ENCODE measurements around the gene GALNT7.

The GALNT7 gene

GRCh38 chr4:173242466-173243250 is 74.0 kb downstream of the GALNT7 start:
- ATAC-seq (ENCODE audit: low read depth) (no peak), DNase-seq (ENCODE audit: low spot score in 2 of 2) (no peak)
- no peaks in the 10 kb centered on the region for H3K27me3 Mint-ChIP-seq
- H3K4me1 Mint-ChIP-seq: peaks cover 34% of the 10 kb centered on the region
- no peaks in the 10 kb centered on the region for H3K9me3 Mint-ChIP-seq
- H3K36me3 Mint-ChIP-seq: no peaks in the 10 kb centered on the region
- no peak overlapping the region for H3K4me3 Mint-ChIP-seq
- H3K27ac Mint-ChIP-seq: peak overlapping the region; percentile 45

- Mint-ChIP-seq H3K27me3 (no peaks in the 10 kb centered on the region), H3K27ac (peak overlapping the region; percentile 20), H3K4me1 (peaks cover 37% of the 10 kb centered on the region), H3K36me3 (peaks cover 3% of the 10 kb centered on the region), H3K9me3 (no peaks in the 10 kb centered on the region), H3K4me3 (no peak overlapping the region)
- no peak for DNase-seq (ENCODE audit: low spot score in 2 of 2)
- no peak for ATAC-seq (ENCODE audit: low read depth)
Observed at GRCh38 chr4:173243321-173243720, 74.7 kb downstream of the GALNT7 start.

GRCh38 chr4:173243917-173244658 is 75.5 kb downstream of the GALNT7 start:
- Mint-ChIP-seq H3K36me3 (peaks cover 3% of the 10 kb centered on the region), H3K4me1 (peaks cover 37% of the 10 kb centered on the region), H3K27me3 (no peaks in the 10 kb centered on the region), H3K4me3 (no peak overlapping the region), H3K27ac (peak overlapping the region; percentile 1), H3K9me3 (no peaks in the 10 kb centered on the region)
- no peak for DNase-seq (ENCODE audit: low spot score in 2 of 2)
- no peak for ATAC-seq (ENCODE audit: low read depth)

- Mint-ChIP-seq H3K4me1 (peaks cover 42% of the 10 kb centered on the region), H3K27me3 (no peaks in the 10 kb centered on the region), H3K9me3 (no peaks in the 10 kb centered on the region), H3K4me3 (no peak overlapping the region), H3K27ac (peak overlapping the region; percentile 18), H3K36me3 (peaks cover 10% of the 10 kb centered on the region)
- no peak for ATAC-seq (ENCODE audit: low read depth)
- DNase-seq (ENCODE audit: low spot score in 2 of 2): no peak
Observed at GRCh38 chr4:173245952-173246351, 77.3 kb downstream of the GALNT7 start.

GRCh38 chr4:173246719-173247118 is 78.1 kb downstream of the GALNT7 start:
- H3K4me3 Mint-ChIP-seq: no peak overlapping the region
- peaks cover 14% of the 10 kb centered on the region for H3K36me3 Mint-ChIP-seq
- H3K4me1 Mint-ChIP-seq: peaks cover 46% of the 10 kb centered on the region
- ATAC-seq (ENCODE audit: low read depth) (peak; percentile 91), DNase-seq (ENCODE audit: low spot score in 2 of 2) (peak in 1 of 2 donors; percentile 4)
- no peaks in the 10 kb centered on the region for H3K9me3 Mint-ChIP-seq
- H3K27ac Mint-ChIP-seq: no peak overlapping the region
- no peaks in the 10 kb centered on the region for H3K27me3 Mint-ChIP-seq

- no peak for ATAC-seq (ENCODE audit: low read depth)
- Mint-ChIP-seq H3K4me1 (peaks cover 46% of the 10 kb centered on the region), H3K27me3 (no peaks in the 10 kb centered on the region), H3K27ac (no peak overlapping the region), H3K4me3 (no peak overlapping the region), H3K36me3 (peaks cover 14% of the 10 kb centered on the region), H3K9me3 (no peaks in the 10 kb centered on the region)
- no peak for DNase-seq (ENCODE audit: low spot score in 2 of 2)
Observed at GRCh38 chr4:173247321-173247720, 78.7 kb downstream of the GALNT7 start.

GRCh38 chr4:173248690-173249089 is 80.1 kb downstream of the GALNT7 start:
- DNase-seq (ENCODE audit: low spot score in 2 of 2) (no peak), ATAC-seq (ENCODE audit: low read depth) (no peak)
- Mint-ChIP-seq H3K27ac (no peak overlapping the region), H3K4me1 (peaks cover 43% of the 10 kb centered on the region), H3K4me3 (no peak overlapping the region), H3K27me3 (no peaks in the 10 kb centered on the region), H3K36me3 (peaks cover 19% of the 10 kb centered on the region), H3K9me3 (no peaks in the 10 kb centered on the region)

- DNase-seq (ENCODE audit: low spot score in 2 of 2) (no peak), ATAC-seq (ENCODE audit: low read depth) (no peak)
- no peaks in the 10 kb centered on the region for H3K9me3 Mint-ChIP-seq
- H3K27ac Mint-ChIP-seq: no peak overlapping the region
- H3K36me3 Mint-ChIP-seq: peaks cover 25% of the 10 kb centered on the region
- no peaks in the 10 kb centered on the region for H3K27me3 Mint-ChIP-seq
- H3K4me1 Mint-ChIP-seq: peaks cover 29% of the 10 kb centered on the region
- H3K4me3 Mint-ChIP-seq: no peak overlapping the region
Observed at GRCh38 chr4:173252024-173252935, 83.7 kb downstream of the GALNT7 start.

- Mint-ChIP-seq H3K27ac (no peak overlapping the region), H3K27me3 (no peaks in the 10 kb centered on the region), H3K4me1 (peaks cover 26% of the 10 kb centered on the region), H3K36me3 (peaks cover 22% of the 10 kb centered on the region), H3K9me3 (no peaks in the 10 kb centered on the region), H3K4me3 (no peak overlapping the region)
- no peak for ATAC-seq (ENCODE audit: low read depth)
- no peak for DNase-seq (ENCODE audit: low spot score in 2 of 2)
Observed at GRCh38 chr4:173253561-173253960, 85.0 kb downstream of the GALNT7 start.

GRCh38 chr4:173254646-173255045 is 86.0 kb downstream of the GALNT7 start:
- Mint-ChIP-seq H3K27ac (no peak overlapping the region), H3K9me3 (no peaks in the 10 kb centered on the region), H3K4me1 (peaks cover 24% of the 10 kb centered on the region), H3K27me3 (no peaks in the 10 kb centered on the region), H3K4me3 (no peak overlapping the region), H3K36me3 (peaks cover 20% of the 10 kb centered on the region)
- DNase-seq (ENCODE audit: low spot score in 2 of 2): no peak
- ATAC-seq (ENCODE audit: low read depth): no peak

GRCh38 chr4:173256825-173257224 is 88.2 kb downstream of the GALNT7 start:
- Mint-ChIP-seq H3K27ac (peak overlapping the region; percentile 12), H3K27me3 (no peaks in the 10 kb centered on the region), H3K36me3 (peaks cover 11% of the 10 kb centered on the region), H3K9me3 (no peaks in the 10 kb centered on the region), H3K4me3 (no peak overlapping the region), H3K4me1 (peaks cover 15% of the 10 kb centered on the region)
- DNase-seq (ENCODE audit: low spot score in 2 of 2) (no peak), ATAC-seq (ENCODE audit: low read depth) (no peak)

GRCh38 chr4:173257732-173258717 is 89.4 kb downstream of the GALNT7 start:
- Mint-ChIP-seq H3K27me3 (no peaks in the 10 kb centered on the region), H3K36me3 (peaks cover 10% of the 10 kb centered on the region), H3K27ac (no peak overlapping the region), H3K9me3 (no peaks in the 10 kb centered on the region), H3K4me1 (peaks cover 15% of the 10 kb centered on the region), H3K4me3 (no peak overlapping the region)
- ATAC-seq (ENCODE audit: low read depth): peak; percentile 77
- DNase-seq (ENCODE audit: low spot score in 2 of 2): peak; percentile 34

GRCh38 chr4:173258866-173259265 is 90.3 kb downstream of the GALNT7 start:
- H3K27ac Mint-ChIP-seq: no peak overlapping the region
- H3K9me3 Mint-ChIP-seq: no peaks in the 10 kb centered on the region
- ATAC-seq (ENCODE audit: low read depth) (no peak), DNase-seq (ENCODE audit: low spot score in 2 of 2) (no peak)
- no peaks in the 10 kb centered on the region for H3K27me3 Mint-ChIP-seq
- peaks cover 6% of the 10 kb centered on the region for H3K36me3 Mint-ChIP-seq
- no peak overlapping the region for H3K4me3 Mint-ChIP-seq
- peaks cover 10% of the 10 kb centered on the region for H3K4me1 Mint-ChIP-seq

Measured in memory B cell (primary cell).